NCI-H1092 (cell line): ENCODE measurements around the gene STOML3.
"Not testable (repeated sequence)": the region's sequence is repeated elsewhere in the genome, so short reads cannot be mapped to it uniquely, and the experiment has no call there.

Source experiments
- DNase-seq: peaks from one replicate; lab custom pipeline; 2025; lab: John Stamatoyannopoulos, UW

The STOML3 gene

GRCh38 chr13:38990693-38991092 is at the start of gene STOML3:
STOML3 (minus strand) TSS chr13:38990831; CDS start chr13:38990721, 110 bp downstream.
- DNase-seq = no peak

GRCh38 chr13:39040206-39040605 is 49.6 kb upstream of the STOML3 start:
- no peak for DNase-seq

GRCh38 chr13:39039041-39039440 is 48.4 kb upstream of the STOML3 start:
- no peak for DNase-seq

GRCh38 chr13:39038569-39039030 is 48.0 kb upstream of the STOML3 start:
- no peak for DNase-seq

GRCh38 chr13:39037880-39038568 is 47.4 kb upstream of the STOML3 start, which contains the start of the genes NHLRC3 and PROSER1:
NHLRC3 (plus strand) TSS chr13:39038456; CDS start chr13:39038640, 184 bp downstream.
PROSER1 (minus strand) TSS chr13:39038089; CDS start chr13:39037242, 847 bp downstream.
- DNase-seq = peak; percentile 88

GRCh38 chr13:39037410-39037879 is 46.8 kb upstream of the STOML3 start:
- DNase-seq = no peak

GRCh38 chr13:39036212-39036611 is 45.6 kb upstream of the STOML3 start:
- no peak for DNase-seq

- no peak for DNase-seq
Measured at GRCh38 chr13:39035799-39036198, 45.2 kb upstream of the STOML3 start.

- no peak for DNase-seq
Measured at GRCh38 chr13:39035204-39035603, 44.6 kb upstream of the STOML3 start.

GRCh38 chr13:39034085-39034484 is 43.5 kb upstream of the STOML3 start:
- DNase-seq = no peak

- DNase-seq = no peak
Measured at GRCh38 chr13:39032150-39032549, 41.5 kb upstream of the STOML3 start.

GRCh38 chr13:39025433-39025839 is 34.8 kb upstream of the STOML3 start:
- DNase-seq = no peak

- DNase-seq = no peak
Measured at GRCh38 chr13:39023761-39024160, 33.1 kb upstream of the STOML3 start.

- no peak for DNase-seq
Measured at GRCh38 chr13:39023316-39023715, 32.7 kb upstream of the STOML3 start.

GRCh38 chr13:39020853-39021462 is 30.3 kb upstream of the STOML3 start:
- no peak for DNase-seq

- no peak for DNase-seq
Measured at GRCh38 chr13:39016787-39017186, 26.2 kb upstream of the STOML3 start.

- DNase-seq = no peak
Measured at GRCh38 chr13:39016087-39016486, 25.5 kb upstream of the STOML3 start.

GRCh38 chr13:39013462-39013861 is 22.8 kb upstream of the STOML3 start:
- no peak for DNase-seq

- DNase-seq = no peak
Measured at GRCh38 chr13:39012608-39013007, 22.0 kb upstream of the STOML3 start.

- not testable (repeated sequence) for DNase-seq
Measured at GRCh38 chr13:39006371-39007111, 15.9 kb upstream of the STOML3 start.

- no peak for DNase-seq
Measured at GRCh38 chr13:38998739-38999138, 8.1 kb upstream of the STOML3 start.

GRCh38 chr13:38993381-38993780 is 2.8 kb upstream of the STOML3 start:
- no peak for DNase-seq

GRCh38 chr13:38981096-38981495 is 9.5 kb downstream of the STOML3 start:
- DNase-seq = no peak
